Measurements from ENCODE around the gene B4GALT7.

- TF ChIP-seq CTCF (conservative IDR thresholded peaks at IDR 0.05; ENCODE audit: low read length) (no peak), EZH2phosphoT487 (IDR thresholded peaks at IDR 0.05; ENCODE audit: borderline replicate concordance, low read depth, low read length) (no peak)
These were observed at the start of gene B4GALT7 for GRCh38 chr5:177599731-177600507.
